ENCODE data around the gene HTR2B.

Gene HTR2B

DNA sequence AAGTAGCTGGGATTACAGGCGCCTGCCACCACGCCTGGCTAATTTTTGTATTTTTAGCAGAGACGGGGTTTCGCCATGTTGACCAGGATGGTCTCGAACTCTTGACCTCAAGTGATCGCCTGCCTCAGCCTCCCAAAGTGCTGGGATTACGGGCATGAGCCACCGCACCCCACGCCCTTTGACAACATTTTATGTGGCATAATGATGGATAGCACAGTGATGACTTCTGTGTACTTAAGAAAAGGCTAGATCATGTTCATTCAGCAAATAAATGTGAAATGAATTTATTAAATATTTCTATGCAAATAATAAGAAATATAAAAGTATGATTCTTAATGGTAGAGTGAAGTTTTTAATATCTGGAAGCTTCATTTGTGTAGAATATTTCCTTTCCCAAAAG is 2.6 kb upstream of the HTR2B start:
- TF ChIP-seq MYC (IDR thresholded peaks at IDR 0.05; ENCODE audit: low read depth, low read length): no peak
- TF ChIP-seq POLR2A (IDR thresholded peaks at IDR 0.05; ENCODE audit: extremely low read depth, insufficient read length): no peak
- TF ChIP-seq, protein P1, sequence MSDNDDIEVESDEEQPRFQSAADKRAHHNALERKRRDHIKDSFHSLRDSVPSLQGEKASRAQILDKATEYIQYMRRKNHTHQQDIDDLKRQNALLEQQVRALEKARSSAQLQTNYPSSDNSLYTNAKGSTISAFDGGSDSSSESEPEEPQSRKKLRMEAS (IDR thresholded peaks at IDR 0.05; ENCODE audit: low read depth, low read length): no peak
- TF ChIP-seq, protein P2, sequence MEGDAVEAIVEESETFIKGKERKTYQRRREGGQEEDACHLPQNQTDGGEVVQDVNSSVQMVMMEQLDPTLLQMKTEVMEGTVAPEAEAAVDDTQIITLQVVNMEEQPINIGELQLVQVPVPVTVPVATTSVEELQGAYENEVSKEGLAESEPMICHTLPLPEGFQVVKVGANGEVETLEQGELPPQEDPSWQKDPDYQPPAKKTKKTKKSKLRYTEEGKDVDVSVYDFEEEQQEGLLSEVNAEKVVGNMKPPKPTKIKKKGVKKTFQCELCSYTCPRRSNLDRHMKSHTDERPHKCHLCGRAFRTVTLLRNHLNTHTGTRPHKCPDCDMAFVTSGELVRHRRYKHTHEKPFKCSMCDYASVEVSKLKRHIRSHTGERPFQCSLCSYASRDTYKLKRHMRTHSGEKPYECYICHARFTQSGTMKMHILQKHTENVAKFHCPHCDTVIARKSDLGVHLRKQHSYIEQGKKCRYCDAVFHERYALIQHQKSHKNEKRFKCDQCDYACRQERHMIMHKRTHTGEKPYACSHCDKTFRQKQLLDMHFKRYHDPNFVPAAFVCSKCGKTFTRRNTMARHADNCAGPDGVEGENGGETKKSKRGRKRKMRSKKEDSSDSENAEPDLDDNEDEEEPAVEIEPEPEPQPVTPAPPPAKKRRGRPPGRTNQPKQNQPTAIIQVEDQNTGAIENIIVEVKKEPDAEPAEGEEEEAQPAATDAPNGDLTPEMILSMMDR (IDR thresholded peaks at IDR 0.05; ENCODE audit: low read depth, low read length): no peak
- DNase-seq (ENCODE audit: low read depth): no peak
- H3K4me3 ChIP-seq (ENCODE audit: low read depth, low read length): no peak overlapping the region

DNA sequence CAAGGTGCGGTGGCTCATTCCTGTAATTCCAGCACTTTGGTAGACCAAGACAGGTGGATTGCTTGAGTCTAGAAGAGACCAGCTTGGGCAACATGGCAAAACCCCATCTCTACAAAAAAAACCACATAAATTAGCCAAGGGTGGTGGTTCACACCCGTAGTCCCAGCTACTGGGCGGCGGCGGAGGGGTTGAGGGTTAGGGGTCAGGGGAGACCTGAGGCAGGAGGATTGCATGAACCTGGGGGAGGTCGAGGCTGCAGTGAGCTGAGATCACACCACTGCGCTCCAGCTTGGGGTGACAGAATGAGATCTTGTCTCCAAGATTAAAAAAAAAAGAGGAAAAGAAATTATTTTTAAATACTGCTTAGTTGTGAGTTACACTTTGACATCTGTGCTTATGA is 1.3 kb upstream of the HTR2B start:
- TF ChIP-seq, protein P1 (IDR thresholded peaks at IDR 0.05; ENCODE audit: low read depth, low read length): no peak
- TF ChIP-seq, protein P2 (IDR thresholded peaks at IDR 0.05; ENCODE audit: low read depth, low read length): no peak
- TF ChIP-seq POLR2A (IDR thresholded peaks at IDR 0.05; ENCODE audit: extremely low read depth, insufficient read length) (no peak), MYC (IDR thresholded peaks at IDR 0.05; ENCODE audit: low read depth, low read length) (no peak)
- DNase-seq (ENCODE audit: low read depth): no peak

DNA sequence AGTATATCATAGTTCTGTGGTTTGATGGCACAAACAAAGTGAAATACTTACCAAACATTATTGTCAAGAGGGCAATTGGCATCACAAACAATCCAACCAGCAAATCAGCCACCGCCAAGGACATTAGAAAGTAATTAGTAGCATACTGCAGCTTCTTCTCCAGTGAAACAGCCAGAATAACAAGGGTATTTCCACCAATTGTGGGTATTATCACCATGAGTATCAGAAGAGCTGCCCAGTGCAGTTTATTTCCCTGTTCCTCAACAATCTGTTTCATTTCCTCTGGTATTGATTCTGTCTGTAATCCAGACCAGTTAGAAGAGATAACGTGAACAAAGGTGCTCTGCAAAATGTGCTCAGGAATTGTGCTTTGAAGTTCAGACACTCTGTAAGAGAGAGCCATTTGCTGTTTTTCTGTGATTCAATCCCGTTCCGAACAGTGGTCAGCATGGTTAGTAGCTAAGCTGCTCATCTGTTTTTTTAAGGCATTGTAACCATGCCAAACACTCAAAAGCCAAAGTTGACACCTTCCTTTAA is 1.4 kb downstream of the HTR2B start:
- TF ChIP-seq, protein P1 (IDR thresholded peaks at IDR 0.05; ENCODE audit: low read depth, low read length): no peak
- TF ChIP-seq POLR2A (IDR thresholded peaks at IDR 0.05; ENCODE audit: extremely low read depth, insufficient read length) (no peak), MYC (IDR thresholded peaks at IDR 0.05; ENCODE audit: low read depth, low read length) (no peak)
- TF ChIP-seq, protein P2 (IDR thresholded peaks at IDR 0.05; ENCODE audit: low read depth, low read length): no peak
- DNase-seq (ENCODE audit: low read depth): no peak
- no peak overlapping the region for H3K4me3 ChIP-seq (ENCODE audit: low read depth, low read length)

More for the DNA sequence above, 1.3 kb upstream of the HTR2B start:
- no peak overlapping the region for H3K4me3 ChIP-seq (ENCODE audit: low read depth, low read length)

DNA sequence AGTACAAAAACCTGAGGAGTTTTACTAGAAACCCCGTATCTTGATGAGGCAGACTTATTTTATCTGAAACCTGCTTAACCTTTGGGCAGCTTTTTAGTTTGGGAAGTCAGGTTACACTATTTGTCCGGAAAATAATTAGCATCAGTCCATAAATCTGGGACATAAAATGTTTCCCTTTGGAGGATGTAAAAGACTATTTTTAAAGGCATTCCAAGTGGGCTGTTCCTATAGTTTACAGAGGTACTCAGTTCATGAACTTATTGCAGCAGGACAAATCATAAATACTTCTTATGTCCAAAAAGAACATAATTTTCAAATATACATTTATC is 6.3 kb downstream of the HTR2B start:
- no peak for DNase-seq (ENCODE audit: low read depth)

DNA sequence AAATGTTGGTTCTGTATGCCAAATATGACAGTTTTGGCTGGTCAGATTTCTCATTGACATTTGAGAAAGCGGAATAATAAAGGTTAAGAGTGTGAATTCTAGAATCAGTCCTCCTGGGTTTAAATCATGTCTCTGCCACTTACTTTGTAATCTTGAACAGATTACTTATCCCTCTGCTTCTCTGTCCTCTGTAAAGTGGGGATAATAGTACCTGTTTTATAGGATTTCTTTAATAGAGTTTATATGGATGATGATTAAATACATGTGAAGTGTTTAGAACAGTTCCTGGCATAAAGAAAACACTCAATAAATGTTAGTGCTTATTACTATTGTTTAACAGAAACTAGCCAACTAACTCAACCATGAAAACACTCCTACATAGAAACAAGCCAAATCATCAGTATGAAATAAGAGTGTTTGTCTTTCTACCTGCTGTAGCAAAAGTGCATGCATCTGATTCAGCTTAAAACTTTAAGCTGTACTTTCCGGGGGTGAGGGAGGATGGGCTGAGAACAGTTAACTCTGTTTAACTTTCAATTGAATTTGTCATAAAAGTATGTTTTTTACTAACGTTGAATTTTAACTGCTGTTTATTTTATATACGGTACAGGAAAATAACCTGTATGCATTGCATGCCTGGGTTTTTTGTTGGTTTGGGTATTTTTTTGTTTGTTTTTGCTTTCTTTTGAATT is 6.8 kb downstream of the HTR2B start:
- TF ChIP-seq, protein P1 (IDR thresholded peaks at IDR 0.05; ENCODE audit: low read depth, low read length): no peak
- no peak for TF ChIP-seq MYC (IDR thresholded peaks at IDR 0.05; ENCODE audit: low read depth, low read length)
- no peak for TF ChIP-seq POLR2A (IDR thresholded peaks at IDR 0.05; ENCODE audit: extremely low read depth, insufficient read length)
- TF ChIP-seq, protein P2 (IDR thresholded peaks at IDR 0.05; ENCODE audit: low read depth, low read length): no peak
- no peak overlapping the region for H3K4me3 ChIP-seq (ENCODE audit: low read depth, low read length)
- no peak for DNase-seq (ENCODE audit: low read depth)

More for the DNA sequence above, 6.3 kb downstream of the HTR2B start:
- H3K4me3 ChIP-seq (ENCODE audit: low read depth, low read length): no peak overlapping the region
- TF ChIP-seq, protein P1 (IDR thresholded peaks at IDR 0.05; ENCODE audit: low read depth, low read length): no peak
- no peak for TF ChIP-seq POLR2A (IDR thresholded peaks at IDR 0.05; ENCODE audit: extremely low read depth, insufficient read length)
- TF ChIP-seq, protein P2 (IDR thresholded peaks at IDR 0.05; ENCODE audit: low read depth, low read length): no peak

All from NB4 (cell line).